Left lobe of liver (tissue), 1 donor: Measurements from ENCODE around the gene ELAPOR1. TPM values are rescaled to one million over a fixed set of nuclear protein-coding genes. Genes with fewer than 3 reads are reported as not detected.

Experiments
- total RNA-seq: library from RNA; stranded (reverse); gene quantifications from one replicate; pipeline ENCODE4 v1.2.1, GENCODE V29; 2021
- donor health status: DM: no; HTN: yes; CAD: no.

The ELAPOR1 gene
- total RNA-seq, 1 donor from 2014 or later, result 0.48 TPM

Other genes starting within 250 kb of the ELAPOR1 start
- gene GPSM2, start 237.1 kb upstream of the ELAPOR1 start, total RNA-seq, result 0.20 TPM
- gene CLCC1, start 150.6 kb upstream of the ELAPOR1 start, total RNA-seq, result 17.7 TPM
- gene WDR47, start 72.0 kb upstream of the ELAPOR1 start, total RNA-seq, result 2.4 TPM
- gene TAF13, start 38.1 kb upstream of the ELAPOR1 start, total RNA-seq, result 22.1 TPM
- gene TMEM167B, start 23.4 kb upstream of the ELAPOR1 start, total RNA-seq, result 18.9 TPM
- 80.0 TPM for gene SARS1, start 99.8 kb downstream of the ELAPOR1 start, total RNA-seq
- gene CELSR2, start 135.4 kb downstream of the ELAPOR1 start, total RNA-seq, result 3.9 TPM
- 0.63 TPM for gene PSRC1, start 169.0 kb downstream of the ELAPOR1 start, total RNA-seq
- not detected for gene MYBPHL, start 192.9 kb downstream of the ELAPOR1 start, total RNA-seq